MM.1S (cell line): Measurements from ENCODE around the gene CCL4L2.

Experiments
- EZH2 ChIP-seq: fragments of 300-600 bp; sonication (generic); optimal IDR thresholded peaks from 2 replicates; pipeline ENCODE3; 2017; ENCODE audit warnings: low read depth, mild to moderate bottlenecking, antibody characterized with exemption, low read length, mixed read lengths
- TF ChIP-seq, protein P1 (sequence below): fragments of 300-600 bp; sonication (generic); IDR thresholded peaks from 2 replicates; pipeline ENCODE4 v1.5.1; 2016; ENCODE audit warnings: antibody characterized with exemption, low read length, mixed read lengths

GRCh38 chr17:36193216-36193775 lies 17.6 kb upstream of the CCL4L2 start:
- TF ChIP-seq, protein P1, sequence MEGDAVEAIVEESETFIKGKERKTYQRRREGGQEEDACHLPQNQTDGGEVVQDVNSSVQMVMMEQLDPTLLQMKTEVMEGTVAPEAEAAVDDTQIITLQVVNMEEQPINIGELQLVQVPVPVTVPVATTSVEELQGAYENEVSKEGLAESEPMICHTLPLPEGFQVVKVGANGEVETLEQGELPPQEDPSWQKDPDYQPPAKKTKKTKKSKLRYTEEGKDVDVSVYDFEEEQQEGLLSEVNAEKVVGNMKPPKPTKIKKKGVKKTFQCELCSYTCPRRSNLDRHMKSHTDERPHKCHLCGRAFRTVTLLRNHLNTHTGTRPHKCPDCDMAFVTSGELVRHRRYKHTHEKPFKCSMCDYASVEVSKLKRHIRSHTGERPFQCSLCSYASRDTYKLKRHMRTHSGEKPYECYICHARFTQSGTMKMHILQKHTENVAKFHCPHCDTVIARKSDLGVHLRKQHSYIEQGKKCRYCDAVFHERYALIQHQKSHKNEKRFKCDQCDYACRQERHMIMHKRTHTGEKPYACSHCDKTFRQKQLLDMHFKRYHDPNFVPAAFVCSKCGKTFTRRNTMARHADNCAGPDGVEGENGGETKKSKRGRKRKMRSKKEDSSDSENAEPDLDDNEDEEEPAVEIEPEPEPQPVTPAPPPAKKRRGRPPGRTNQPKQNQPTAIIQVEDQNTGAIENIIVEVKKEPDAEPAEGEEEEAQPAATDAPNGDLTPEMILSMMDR, result no peak
- TF ChIP-seq EZH2, result no peak
